HPDE6-E6E7 (cell line): Measurements from ENCODE around the gene ANO6.
"Not testable (repeated sequence)": the region's sequence is repeated elsewhere in the genome, so short reads cannot be mapped to it uniquely, and the experiment has no call there.

Experiments used
- DNase-seq: peaks from one replicate; pipeline ENCODE4 v3.0.0; 2011; ENCODE audit warnings: missing footprints; ENCODE audit errors: extremely low spot score

The ANO6 gene, protein sequence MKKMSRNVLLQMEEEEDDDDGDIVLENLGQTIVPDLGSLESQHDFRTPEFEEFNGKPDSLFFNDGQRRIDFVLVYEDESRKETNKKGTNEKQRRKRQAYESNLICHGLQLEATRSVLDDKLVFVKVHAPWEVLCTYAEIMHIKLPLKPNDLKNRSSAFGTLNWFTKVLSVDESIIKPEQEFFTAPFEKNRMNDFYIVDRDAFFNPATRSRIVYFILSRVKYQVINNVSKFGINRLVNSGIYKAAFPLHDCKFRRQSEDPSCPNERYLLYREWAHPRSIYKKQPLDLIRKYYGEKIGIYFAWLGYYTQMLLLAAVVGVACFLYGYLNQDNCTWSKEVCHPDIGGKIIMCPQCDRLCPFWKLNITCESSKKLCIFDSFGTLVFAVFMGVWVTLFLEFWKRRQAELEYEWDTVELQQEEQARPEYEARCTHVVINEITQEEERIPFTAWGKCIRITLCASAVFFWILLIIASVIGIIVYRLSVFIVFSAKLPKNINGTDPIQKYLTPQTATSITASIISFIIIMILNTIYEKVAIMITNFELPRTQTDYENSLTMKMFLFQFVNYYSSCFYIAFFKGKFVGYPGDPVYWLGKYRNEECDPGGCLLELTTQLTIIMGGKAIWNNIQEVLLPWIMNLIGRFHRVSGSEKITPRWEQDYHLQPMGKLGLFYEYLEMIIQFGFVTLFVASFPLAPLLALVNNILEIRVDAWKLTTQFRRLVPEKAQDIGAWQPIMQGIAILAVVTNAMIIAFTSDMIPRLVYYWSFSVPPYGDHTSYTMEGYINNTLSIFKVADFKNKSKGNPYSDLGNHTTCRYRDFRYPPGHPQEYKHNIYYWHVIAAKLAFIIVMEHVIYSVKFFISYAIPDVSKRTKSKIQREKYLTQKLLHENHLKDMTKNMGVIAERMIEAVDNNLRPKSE

DNA sequence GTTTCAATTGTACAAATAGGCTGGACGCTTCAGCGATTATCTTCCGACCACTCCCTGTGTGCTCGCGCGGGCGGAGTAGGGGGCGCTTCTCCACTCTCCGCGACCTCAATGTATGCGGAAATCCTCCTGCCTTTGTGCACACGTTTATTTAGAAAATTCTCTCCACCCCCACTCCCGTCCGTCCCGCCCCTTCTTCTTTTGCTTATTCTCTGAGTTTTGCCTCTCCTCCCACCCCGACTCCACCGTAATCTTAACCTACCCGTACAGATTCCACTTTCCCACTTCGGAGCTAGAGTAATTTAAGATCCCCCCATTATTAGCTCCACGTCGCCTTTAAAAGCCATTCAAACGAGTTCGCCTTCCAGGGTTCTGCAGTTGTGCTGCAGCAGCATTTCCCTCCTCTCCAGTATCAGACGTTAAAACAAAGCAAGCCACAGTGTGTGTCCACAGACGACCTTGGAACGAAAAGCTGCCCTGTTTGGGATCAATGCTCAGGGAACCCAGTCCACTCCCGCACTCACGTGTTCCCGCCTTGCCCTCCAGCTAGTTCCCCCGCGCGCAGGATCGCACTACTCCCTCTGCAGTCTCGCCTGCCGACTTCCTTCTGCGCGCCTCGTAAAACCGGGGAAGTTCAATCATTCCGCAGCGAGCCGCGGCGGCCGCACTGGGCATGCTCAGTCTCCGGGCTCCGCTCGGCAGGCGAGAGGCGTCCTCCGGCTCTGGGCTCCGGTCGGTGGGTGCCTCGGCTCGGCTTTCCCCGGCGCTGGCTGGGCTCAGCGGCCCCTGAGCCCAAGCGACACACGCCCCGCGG is at the start of gene ANO6:
Gene ANO6 (plus strand): TSS at position 677 of the 811 bp plus-strand sequence. CDS start 227 bp downstream, outside the sequence.
- DNase-seq, result peak; percentile 76

GRCh38 chr12:45168976-45169375 is 46.9 kb upstream of the ANO6 start:
- no peak for DNase-seq

GRCh38 chr12:45170456-45171042 is 45.3 kb upstream of the ANO6 start:
- DNase-seq, result peak; percentile 48

GRCh38 chr12:45173293-45173692 is 42.6 kb upstream of the ANO6 start:
- DNase-seq, result not testable (repeated sequence)

DNA sequence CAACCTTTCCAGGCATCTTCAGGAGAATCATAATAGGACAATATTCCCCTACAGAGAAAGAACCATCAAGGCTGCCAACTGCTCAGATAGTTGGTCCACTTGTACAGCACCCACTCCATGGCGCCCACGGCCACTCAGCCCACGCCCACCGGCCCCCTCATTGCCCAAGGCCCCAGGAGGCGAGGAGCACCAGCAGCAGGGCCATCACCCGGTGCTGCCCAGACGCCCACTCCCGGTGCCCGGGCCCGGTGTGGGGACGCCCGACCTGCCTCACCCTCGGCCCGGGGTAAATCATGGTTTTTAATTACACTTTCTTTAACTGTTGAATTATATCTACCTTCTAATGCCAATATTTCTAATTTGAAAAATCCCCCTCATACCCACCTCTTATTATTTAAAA is 41.3 kb upstream of the ANO6 start:
- no peak for DNase-seq

DNA sequence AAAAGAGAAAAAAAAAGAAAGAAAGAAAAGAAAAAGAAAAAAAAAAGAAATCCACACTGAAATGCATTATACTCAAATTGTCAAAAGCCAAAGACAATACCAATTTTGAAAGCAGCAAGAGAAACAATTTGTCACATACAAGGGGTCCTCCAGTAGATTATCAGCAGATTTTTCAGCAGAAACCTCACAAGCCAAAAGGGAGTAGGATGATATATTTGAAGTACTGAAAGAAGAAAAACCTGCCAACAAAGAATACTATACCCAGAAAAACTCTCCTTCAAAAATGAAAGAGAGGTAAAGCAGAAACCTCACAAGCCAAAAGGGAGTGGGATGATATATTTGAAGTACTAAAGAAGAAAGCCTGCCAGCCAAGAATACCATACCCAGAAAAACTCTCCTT is 37.1 kb upstream of the ANO6 start:
- no peak for DNase-seq

DNA sequence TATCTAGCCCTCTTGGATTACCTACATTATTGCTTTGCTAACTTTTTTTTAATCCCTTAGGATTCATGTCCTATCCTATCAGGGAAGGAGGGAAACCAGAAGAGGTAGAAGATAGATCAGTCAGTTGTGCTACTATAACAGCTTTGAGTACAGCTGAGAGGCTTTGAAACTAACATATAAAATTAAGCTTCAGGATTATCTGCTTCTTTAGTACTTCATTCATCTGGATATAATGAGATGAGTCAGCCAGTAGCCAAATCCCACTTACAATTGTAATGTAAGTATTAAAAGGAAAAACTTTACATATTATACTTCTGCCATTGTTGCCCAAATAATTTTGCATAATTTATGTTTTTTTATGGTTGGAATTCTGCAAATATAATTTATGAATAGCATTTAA is 33.4 kb upstream of the ANO6 start:
- no peak for DNase-seq

GRCh38 chr12:45183246-45183645 is 32.6 kb upstream of the ANO6 start:
- DNase-seq, result no peak

GRCh38 chr12:45184147-45184963 is 31.5 kb upstream of the ANO6 start:
- no peak for DNase-seq

DNA sequence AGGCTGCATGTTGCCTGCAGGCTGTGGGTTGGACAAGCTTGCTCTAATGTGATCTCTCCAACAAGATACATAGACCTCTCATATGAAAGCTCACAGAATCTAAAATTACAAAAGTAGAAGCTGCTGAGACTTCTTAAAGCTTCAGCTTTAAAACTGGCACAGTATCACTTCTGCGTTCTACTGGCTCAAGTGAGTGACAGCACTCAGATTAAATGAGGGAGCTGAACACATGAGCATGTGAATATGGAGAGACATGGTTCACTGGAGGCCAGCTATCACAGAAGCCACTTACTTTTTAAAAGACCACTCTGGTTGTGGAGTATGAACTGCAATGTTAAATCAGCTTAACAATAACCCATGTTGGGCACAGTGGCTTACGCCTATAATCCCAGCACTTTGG is 29.1 kb upstream of the ANO6 start:
- DNase-seq, result no peak

- DNase-seq, result no peak
These were observed 26.0 kb upstream of the ANO6 start for GRCh38 chr12:45189766-45190403.

DNA sequence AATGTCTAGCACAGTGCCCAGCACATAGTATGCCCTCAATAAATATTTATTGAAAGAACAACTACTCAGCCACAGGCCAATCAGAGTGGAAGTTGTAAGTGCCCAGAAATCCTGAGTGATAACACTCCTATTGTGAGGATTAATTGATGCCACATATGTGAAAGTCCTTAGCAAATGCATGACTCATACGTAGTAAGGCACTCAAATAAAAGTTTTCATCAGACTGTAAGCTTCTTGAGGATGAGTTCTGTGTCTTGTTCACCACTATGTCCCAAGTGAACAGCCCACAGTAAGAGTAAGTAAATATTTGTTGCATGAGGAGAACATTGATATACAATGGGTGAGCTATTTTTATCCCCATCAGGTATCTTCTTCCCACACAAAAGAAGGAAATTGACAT is 24.7 kb upstream of the ANO6 start:
- DNase-seq, result no peak

DNA sequence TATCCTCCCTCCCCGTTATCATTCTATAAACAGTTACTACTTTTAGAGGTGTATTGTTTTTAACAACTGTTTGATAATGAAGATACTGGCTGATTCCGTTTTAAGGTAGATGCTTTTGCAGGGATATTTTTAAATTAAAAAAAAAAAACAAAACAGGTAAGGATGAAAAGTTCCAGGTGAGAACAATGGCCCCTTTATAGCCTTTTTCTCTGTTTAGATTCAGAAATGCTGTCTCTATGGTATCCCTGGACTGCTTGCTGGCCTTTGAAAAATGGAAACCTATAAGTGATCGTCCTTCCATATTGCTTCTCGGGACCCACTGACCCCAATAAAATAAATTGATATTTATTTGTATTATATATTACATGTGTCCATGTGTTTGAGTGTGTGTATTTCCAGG is 23.2 kb upstream of the ANO6 start:
- DNase-seq, result no peak

DNA sequence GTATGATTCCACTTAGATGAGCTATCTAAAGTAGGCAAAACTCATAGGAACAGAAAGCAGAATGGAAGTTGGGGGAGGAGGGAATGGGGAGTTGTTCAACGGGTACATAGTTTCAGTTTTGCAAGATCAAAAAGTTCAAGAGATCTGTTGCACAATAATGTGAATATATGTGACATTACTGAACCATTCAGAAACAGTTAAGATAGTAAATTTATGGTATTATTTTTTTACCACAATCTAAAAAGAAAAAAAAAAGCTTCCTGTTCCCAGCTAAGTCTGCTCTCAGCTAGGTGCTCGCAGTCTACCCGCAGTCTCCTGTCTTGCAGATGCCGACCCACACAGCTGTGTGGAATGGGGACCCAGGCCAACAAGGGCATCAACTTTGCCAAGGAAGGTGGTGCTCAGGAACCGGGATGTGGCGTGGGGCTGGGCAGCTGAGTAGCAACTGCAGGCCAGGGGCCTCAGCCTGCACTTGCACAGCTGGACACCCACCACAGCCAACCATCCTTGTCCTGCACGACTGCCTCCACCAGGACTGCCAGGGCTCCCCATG is 15.3 kb upstream of the ANO6 start:
- DNase-seq, result no peak

DNA sequence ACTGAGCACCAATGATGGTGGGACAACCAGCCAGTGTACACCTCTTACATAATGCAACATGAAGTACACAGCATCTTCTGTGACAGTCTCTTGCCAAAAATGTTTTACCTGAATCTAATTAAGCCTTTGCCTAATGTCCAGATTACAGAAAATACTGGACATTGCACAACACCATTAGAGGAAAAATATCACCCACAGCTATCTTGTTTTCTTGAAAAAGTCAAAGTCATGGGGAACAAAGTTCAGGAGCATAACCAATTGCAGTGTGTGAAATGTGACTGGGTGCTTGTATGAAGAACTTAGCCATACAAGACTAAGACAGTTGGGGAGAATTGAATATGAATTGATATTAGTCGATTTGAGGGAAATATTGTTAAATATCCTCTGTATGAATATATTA is 12.1 kb upstream of the ANO6 start:
- no peak for DNase-seq

DNA sequence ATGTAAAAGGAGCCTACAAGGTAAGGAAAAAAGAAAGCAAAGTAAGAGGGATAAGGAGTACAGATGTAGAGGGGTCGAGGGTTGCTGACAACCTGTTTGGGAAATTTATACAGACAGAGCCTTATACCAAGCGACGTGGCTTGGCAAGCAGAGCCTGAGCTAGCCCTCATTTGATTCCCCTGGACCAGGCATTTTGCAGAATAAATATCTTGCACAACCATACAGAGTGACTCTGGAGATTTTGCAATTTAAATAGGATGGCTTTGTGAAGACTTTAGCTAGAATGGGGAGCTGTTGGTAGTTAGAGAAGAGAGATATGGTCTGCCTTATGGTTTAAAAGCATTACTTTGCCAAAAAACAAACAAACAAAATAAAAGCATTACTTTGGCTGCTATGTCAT is 11.1 kb upstream of the ANO6 start:
- DNase-seq, result no peak

DNA sequence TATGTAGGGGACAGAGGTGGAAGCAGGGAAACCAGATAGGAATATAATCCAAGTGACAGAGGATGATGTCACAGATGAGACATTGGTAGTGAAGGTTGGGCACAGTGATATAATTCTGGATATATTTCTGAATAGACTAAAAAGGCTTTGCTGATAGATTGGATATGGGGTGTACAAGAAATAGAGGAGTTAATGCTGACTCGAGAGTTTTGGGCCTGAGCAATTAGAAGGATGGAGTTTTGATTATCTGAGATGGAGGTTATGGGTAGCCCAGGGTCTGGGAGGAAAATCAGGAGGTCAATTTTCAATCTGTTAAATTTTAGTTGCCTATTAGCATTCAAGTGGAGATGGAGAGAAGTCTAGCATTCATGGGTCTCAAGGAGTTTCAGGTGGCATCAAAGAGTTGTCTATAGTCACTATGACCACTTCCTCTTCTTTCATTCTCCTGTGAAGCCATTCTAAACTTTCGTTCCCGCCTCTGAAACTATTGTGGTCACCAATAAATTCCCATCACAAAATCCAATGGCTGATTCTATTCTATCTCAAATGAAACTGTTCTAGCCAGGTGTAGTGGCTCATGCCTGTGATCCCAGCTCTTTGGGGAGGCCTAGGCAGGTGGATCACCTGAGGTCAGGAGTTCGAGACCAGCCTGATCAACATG is 10.6 kb upstream of the ANO6 start:
- DNase-seq, result no peak

GRCh38 chr12:45208604-45209487 is 7.0 kb upstream of the ANO6 start:
- no peak for DNase-seq
